ENCODE measurements around the gene SMOC2.

DNA sequence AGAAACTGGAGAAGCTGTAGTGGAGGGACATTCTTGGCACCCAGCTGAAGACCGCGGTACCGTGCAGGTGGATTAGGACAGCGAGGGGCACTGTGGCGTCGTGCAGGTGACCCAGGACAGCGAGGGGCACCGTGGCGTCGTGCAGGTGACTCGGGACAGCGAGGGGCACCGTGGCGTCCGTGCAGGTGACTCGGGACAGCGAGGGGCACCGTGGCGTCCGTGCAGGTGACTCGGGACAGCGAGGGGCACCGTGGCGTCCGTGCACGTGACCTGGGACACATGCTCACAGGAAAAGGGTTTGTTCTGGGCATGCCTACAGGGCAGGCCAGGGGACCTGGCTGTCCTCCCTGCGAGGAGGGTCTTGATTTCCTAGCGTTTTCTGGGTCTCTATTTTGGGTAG is 29.2 kb upstream of the SMOC2 start:
- TF ChIP-seq, protein P1, sequence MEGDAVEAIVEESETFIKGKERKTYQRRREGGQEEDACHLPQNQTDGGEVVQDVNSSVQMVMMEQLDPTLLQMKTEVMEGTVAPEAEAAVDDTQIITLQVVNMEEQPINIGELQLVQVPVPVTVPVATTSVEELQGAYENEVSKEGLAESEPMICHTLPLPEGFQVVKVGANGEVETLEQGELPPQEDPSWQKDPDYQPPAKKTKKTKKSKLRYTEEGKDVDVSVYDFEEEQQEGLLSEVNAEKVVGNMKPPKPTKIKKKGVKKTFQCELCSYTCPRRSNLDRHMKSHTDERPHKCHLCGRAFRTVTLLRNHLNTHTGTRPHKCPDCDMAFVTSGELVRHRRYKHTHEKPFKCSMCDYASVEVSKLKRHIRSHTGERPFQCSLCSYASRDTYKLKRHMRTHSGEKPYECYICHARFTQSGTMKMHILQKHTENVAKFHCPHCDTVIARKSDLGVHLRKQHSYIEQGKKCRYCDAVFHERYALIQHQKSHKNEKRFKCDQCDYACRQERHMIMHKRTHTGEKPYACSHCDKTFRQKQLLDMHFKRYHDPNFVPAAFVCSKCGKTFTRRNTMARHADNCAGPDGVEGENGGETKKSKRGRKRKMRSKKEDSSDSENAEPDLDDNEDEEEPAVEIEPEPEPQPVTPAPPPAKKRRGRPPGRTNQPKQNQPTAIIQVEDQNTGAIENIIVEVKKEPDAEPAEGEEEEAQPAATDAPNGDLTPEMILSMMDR (IDR thresholded peaks at IDR 0.05), result no peak
- TF ChIP-seq POLR2AphosphoS5 (IDR thresholded peaks at IDR 0.05) (no peak), POLR2A (IDR thresholded peaks at IDR 0.05; ENCODE audit: low read depth) (no peak), EP300 (IDR thresholded peaks at IDR 0.05) (no peak)
